NB4 (cell line): ENCODE measurements around the gene REXO1.

ENCODE experiments used
- MYC ChIP-seq: IDR thresholded peaks from 2 replicates; pipeline ENCODE4 v1.6.1; 2011; ENCODE audit warnings: low read depth, low read length
- POLR2A ChIP-seq: IDR thresholded peaks from 2 replicates; pipeline ENCODE4 v1.6.1; 2011; ENCODE audit warnings: mild to moderate bottlenecking; ENCODE audit not compliant: insufficient read length; ENCODE audit errors: extremely low read depth
- TF ChIP-seq, protein P1 (sequence below): IDR thresholded peaks from one replicate; pipeline ENCODE4 v1.5.1; 2012; ENCODE audit warnings: low read depth, low read length

DNA sequence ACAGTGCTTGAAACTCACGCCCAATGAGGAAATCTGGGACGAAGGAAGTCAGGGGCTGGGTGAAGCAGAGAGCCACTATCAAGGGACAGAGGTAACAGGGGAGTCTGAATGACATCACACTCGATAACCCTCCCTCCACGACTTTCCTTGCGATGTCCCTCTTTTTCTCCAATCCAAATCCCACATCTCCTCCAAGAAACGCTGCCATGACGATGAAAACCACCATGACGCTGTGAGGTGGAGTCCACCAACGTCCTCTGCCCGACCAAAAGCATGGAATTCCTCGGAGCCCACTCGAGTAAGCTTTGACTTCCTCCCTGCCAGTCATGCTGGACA, 967 bp downstream of the REXO1 start:
- TF ChIP-seq, protein P1, sequence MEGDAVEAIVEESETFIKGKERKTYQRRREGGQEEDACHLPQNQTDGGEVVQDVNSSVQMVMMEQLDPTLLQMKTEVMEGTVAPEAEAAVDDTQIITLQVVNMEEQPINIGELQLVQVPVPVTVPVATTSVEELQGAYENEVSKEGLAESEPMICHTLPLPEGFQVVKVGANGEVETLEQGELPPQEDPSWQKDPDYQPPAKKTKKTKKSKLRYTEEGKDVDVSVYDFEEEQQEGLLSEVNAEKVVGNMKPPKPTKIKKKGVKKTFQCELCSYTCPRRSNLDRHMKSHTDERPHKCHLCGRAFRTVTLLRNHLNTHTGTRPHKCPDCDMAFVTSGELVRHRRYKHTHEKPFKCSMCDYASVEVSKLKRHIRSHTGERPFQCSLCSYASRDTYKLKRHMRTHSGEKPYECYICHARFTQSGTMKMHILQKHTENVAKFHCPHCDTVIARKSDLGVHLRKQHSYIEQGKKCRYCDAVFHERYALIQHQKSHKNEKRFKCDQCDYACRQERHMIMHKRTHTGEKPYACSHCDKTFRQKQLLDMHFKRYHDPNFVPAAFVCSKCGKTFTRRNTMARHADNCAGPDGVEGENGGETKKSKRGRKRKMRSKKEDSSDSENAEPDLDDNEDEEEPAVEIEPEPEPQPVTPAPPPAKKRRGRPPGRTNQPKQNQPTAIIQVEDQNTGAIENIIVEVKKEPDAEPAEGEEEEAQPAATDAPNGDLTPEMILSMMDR, result no peak
- TF ChIP-seq POLR2A (no peak), MYC (no peak)
